Measurements from ENCODE around the gene GRB2. TPM values are rescaled to one million over a fixed set of nuclear protein-coding genes. Genes with fewer than 3 reads are reported as not detected.

GRB2 gene
- total RNA-seq, 1 donor from 2014 or later = 84.8 TPM

DNA sequence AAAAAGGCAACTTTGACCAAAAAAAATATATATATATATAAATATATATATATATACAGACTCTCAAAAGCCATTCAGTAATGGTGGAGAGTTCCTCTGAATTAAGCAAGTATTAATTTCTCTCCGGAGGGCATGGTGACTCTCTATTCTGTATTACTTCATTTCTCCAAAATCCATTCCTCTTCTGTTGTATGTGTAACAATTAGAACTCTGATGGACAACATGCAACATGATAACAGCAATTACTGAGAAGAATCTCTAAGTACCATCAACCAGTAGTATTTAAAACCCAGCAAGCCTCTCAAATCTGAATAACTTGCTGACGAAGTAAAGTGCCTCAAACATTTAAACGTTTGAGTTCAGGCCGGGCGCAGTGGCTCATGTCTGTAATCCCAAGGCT lies 2.3 kb downstream of the GRB2 start:
- Mint-ChIP-seq H3K4me1 (ENCODE audit: low read depth) (peaks cover 18% of the 10 kb centered on the region), H3K9me3 (ENCODE audit: low read depth) (no peaks in the 10 kb centered on the region), H3K4me3 (ENCODE audit: low read depth) (peak overlapping the region; percentile 7), H3K27ac (no peak overlapping the region), H3K36me3 (ENCODE audit: insufficient read depth) (peaks cover 3% of the 10 kb centered on the region), H3K27me3 (no peaks in the 10 kb centered on the region)
- DNase-seq (ENCODE audit: low spot score, unreplicated experiment) = no peak
- TF ChIP-seq, protein P1, sequence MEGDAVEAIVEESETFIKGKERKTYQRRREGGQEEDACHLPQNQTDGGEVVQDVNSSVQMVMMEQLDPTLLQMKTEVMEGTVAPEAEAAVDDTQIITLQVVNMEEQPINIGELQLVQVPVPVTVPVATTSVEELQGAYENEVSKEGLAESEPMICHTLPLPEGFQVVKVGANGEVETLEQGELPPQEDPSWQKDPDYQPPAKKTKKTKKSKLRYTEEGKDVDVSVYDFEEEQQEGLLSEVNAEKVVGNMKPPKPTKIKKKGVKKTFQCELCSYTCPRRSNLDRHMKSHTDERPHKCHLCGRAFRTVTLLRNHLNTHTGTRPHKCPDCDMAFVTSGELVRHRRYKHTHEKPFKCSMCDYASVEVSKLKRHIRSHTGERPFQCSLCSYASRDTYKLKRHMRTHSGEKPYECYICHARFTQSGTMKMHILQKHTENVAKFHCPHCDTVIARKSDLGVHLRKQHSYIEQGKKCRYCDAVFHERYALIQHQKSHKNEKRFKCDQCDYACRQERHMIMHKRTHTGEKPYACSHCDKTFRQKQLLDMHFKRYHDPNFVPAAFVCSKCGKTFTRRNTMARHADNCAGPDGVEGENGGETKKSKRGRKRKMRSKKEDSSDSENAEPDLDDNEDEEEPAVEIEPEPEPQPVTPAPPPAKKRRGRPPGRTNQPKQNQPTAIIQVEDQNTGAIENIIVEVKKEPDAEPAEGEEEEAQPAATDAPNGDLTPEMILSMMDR (IDR thresholded peaks at IDR 0.05; ENCODE audit: unreplicated experiment) = no peak

DNA sequence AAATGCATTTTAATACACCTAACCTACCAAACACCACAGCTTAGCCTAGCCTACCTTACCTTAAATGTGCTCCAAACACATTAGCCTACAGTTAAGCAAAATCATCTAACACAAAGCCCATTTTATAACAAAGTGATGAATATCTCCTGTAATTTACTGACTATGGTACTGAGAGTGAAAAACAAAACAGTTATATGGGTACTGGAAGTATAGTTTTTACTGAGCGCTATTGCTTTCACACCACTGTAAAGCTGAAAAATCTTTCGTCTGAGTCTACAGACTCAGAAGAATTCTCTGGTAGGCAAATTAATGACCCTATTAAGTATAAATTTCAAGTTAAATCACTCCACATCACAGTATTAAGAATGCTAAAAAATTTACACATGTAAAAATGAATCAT lies 3.5 kb downstream of the GRB2 start:
- Mint-ChIP-seq H3K9me3 (ENCODE audit: low read depth) (no peaks in the 10 kb centered on the region), H3K36me3 (ENCODE audit: insufficient read depth) (peaks cover 3% of the 10 kb centered on the region), H3K27ac (no peak overlapping the region), H3K27me3 (no peaks in the 10 kb centered on the region), H3K4me3 (ENCODE audit: low read depth) (no peak overlapping the region), H3K4me1 (ENCODE audit: low read depth) (peaks cover 16% of the 10 kb centered on the region)
- TF ChIP-seq, protein P1 (IDR thresholded peaks at IDR 0.05; ENCODE audit: unreplicated experiment) = no peak
- DNase-seq (ENCODE audit: low spot score, unreplicated experiment) = no peak

DNA sequence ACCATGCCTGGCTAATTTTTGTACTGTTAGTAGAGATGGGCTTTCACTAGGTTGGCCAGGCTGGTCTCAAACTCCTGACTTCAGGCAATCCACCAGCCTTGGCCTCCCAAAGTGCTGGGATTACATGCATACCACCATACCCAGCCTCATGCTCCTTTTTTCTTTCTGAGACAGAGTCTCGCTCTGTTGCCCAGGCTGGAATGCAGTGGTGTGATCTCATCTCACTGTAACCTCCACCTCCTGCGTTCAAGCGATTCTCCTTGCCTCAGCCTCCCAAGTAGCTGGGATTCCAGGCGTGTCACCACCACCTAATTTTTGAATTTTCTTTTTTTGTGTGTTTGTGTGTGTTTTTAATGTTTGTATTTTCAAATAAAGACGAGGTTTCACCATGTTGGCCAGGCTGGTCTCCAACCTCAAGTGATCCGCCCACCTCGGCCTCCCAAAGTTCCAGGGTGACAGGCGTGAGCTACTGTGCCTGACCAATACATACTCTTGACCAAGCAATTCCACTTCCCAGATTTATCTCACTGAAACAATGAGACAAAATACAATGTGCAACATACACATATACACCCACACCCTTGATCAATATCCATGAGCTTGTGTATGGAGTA lies 5.0 kb downstream of the GRB2 start:
- DNase-seq (ENCODE audit: low spot score, unreplicated experiment) = no peak
- peaks cover 15% of the 10 kb centered on the region for H3K4me1 Mint-ChIP-seq (ENCODE audit: low read depth)

DNA sequence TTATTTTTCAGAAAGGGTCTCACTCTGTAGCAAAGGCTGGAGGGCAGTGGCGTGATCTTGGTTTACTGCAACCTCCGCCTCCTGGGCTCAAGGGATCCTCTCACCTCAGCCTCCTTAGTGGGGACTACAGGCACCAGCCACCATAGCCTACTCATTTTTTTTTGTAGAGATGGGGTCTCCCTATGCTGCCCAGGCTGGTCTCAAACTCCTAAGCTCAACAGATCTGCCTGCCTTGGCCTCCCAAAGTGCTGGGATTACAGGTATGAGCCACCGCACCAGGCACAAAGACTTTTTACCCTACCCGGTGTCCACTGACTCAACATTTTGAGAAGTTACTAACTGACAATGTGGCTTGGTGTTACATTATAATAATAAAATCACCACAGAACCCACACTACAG lies 7.2 kb downstream of the GRB2 start:
- H3K9me3 Mint-ChIP-seq (ENCODE audit: low read depth) = no peaks in the 10 kb centered on the region
- no peak overlapping the region for H3K4me3 Mint-ChIP-seq (ENCODE audit: low read depth)
- H3K4me1 Mint-ChIP-seq (ENCODE audit: low read depth) = peaks cover 25% of the 10 kb centered on the region
- no peak for DNase-seq (ENCODE audit: low spot score, unreplicated experiment)
- H3K36me3 Mint-ChIP-seq (ENCODE audit: insufficient read depth) = peaks cover 3% of the 10 kb centered on the region
- TF ChIP-seq, protein P1 (IDR thresholded peaks at IDR 0.05; ENCODE audit: unreplicated experiment) = no peak
- H3K27ac Mint-ChIP-seq = no peak overlapping the region
- H3K27me3 Mint-ChIP-seq = no peaks in the 10 kb centered on the region

More for the DNA sequence above, 5.0 kb downstream of the GRB2 start:
- H3K4me3 Mint-ChIP-seq (ENCODE audit: low read depth) = no peak overlapping the region
- TF ChIP-seq, protein P1 (IDR thresholded peaks at IDR 0.05; ENCODE audit: unreplicated experiment) = no peak
- H3K27me3 Mint-ChIP-seq = no peaks in the 10 kb centered on the region
- peaks cover 3% of the 10 kb centered on the region for H3K36me3 Mint-ChIP-seq (ENCODE audit: insufficient read depth)
- H3K27ac Mint-ChIP-seq = no peak overlapping the region
- H3K9me3 Mint-ChIP-seq (ENCODE audit: low read depth) = no peaks in the 10 kb centered on the region

DNA sequence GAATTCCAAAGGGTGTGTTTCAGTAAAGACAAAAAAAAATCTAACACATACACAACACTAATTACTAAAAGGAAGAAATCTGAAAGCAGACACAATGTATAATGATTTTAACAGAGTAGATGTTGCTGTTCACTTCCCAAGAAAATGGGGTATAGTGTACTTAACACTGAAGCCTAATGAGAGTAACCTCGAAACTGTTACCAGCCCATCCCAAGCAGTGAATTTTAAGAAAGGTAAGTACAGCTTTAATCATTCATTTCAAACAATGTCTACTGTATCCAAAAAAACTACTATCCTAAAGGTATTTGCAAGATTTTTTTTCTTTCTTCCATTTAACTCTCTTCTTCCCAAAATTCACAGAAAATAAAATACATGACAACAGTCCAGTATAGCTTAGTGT lies 8.3 kb downstream of the GRB2 start:
- no peaks in the 10 kb centered on the region for H3K27me3 Mint-ChIP-seq
- no peak for DNase-seq (ENCODE audit: low spot score, unreplicated experiment)
- H3K9me3 Mint-ChIP-seq (ENCODE audit: low read depth) = no peaks in the 10 kb centered on the region
- TF ChIP-seq, protein P1 (IDR thresholded peaks at IDR 0.05; ENCODE audit: unreplicated experiment) = no peak
- H3K36me3 Mint-ChIP-seq (ENCODE audit: insufficient read depth) = peaks cover 3% of the 10 kb centered on the region
- H3K4me1 Mint-ChIP-seq (ENCODE audit: low read depth) = peaks cover 30% of the 10 kb centered on the region
- H3K4me3 Mint-ChIP-seq (ENCODE audit: low read depth) = no peak overlapping the region
- H3K27ac Mint-ChIP-seq = no peak overlapping the region

Measured in progenitor cell of endocrine pancreas (in vitro differentiated cells).